GM18861 (cell line): ENCODE results near the gene PCK1.

Source experiments
- ATAC-seq: cut with Tn5 transposase; IDR thresholded peaks from one replicate; pipeline ENCODE4 v1.9.1; 2021; ENCODE audit not compliant: unreplicated experiment

The PCK1 gene

DNA sequence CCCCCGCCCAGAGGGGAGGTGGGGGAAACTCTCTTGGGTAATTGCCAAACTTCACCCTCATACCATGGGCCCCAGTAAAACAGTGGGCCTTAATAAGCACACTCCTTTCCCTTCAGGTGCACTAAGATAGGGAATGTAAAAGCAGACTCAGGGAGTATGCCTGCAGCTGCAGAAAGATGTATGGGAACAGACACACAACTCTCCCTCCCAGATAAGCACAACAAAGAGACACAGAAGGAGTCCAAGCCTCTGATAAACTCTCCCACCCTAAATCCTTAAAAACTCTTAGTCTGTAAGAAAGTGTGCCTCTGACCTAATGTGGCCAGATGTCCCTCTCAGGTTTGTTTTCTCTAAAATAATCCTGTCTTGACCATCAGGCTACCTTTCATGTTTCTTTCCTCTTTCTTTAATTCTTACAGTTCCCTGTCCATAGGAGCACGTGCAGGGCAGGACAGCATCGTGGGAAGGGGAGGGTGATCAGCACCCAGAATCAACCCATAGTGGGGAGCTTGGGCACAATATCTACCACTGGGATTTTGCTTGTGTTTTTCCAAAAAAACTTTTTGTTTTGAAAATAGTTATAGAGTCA lies 24.7 kb upstream of the PCK1 start:
- ATAC-seq: no peak

DNA sequence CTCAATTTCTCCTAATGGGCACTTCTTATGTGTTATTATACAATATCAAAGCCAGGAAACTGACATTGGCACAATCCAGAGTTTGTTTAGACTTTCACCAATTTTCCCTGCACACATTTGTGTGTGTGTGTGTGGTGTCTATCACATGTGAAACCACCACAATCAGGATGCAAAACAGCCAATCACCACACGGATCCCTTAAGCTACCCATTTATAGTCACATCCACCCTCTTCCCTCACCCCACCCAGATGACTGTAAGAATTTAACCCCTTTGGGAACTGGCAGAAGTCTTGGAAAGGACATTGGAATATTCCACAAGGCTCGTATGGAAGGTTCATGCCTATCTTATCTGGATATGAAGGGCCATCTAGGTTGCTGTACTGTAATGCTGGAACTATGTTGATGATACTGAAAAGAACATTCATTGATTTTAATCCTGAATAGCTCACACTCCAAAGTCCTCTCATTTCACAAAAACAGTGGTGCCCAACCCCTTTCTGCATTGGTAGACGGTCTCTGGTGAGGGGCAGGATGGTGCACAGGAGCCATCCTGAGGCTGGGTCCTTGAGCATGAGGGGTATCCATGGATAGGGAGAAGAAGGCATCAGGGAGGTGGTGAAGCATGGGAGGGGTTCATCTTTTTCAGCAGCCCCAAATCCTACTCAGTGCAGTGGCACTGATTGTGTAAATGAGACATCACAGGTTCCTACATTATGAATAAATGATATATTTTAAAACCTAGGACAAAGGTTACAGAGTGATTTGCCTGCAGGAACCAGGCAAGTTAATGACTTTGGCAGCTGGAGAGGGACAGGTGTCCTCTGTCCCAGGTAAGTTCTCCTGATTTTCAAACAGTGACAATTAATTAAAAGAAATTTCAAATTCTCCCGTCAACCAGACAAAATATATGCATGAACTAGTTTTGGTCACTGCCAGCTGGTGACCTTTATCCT lies 23.9 kb upstream of the PCK1 start:
- no peak for ATAC-seq

GRCh38 chr20:57537822-57538221 lies 23.1 kb upstream of the PCK1 start:
- ATAC-seq: no peak

DNA sequence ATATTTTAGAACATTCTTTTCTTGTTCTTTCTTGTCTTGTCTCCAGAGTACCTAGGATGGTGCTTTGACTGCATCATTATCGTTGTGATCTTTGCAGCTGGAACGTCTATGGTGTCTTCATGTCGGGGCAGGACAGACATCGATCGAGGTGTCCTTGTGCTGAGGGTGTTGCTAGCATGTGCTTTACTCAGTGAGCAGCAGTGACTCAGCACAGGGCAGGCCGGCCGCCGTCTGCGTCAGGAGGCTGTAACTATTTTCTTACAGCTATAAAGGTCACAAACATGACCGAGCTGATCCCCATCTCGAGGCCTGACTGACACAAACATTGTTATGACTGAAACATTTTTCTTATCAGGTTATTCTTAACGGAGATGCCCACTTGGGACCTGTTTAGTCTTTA lies 21.0 kb upstream of the PCK1 start:
- ATAC-seq: no peak

DNA sequence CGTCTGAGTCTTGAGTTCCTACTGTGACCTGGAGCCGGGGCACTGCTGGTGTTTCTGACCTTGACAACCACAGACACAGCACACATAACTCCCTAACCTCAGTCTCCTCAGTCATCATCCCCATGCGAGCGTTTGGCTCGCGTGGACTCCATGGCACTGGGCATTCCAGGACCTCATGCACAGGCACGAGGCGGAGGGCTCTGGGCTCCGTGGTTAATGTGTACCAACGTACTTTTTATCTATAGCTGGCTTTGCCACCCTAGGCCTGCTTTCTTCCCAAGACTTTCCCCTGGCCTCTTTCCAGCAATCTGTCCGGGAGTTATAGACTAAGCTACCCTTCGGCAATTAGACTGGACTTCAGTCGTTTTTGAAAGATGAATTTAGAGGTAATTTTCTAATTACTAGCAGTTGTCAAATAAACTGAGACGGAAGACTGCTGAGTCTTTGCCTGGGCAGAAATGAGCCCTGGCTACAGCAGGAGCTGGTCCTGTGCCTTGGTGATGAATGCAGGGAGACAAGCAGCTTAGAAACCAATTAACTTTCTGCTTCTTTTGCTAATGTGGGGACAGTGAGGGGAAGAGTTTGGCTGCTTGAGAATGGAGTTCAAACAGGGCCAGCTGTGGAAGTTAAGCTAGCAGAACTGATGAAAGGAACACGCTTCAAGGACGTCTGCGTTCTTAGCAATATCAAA lies 19.9 kb upstream of the PCK1 start:
- ATAC-seq: no peak

DNA sequence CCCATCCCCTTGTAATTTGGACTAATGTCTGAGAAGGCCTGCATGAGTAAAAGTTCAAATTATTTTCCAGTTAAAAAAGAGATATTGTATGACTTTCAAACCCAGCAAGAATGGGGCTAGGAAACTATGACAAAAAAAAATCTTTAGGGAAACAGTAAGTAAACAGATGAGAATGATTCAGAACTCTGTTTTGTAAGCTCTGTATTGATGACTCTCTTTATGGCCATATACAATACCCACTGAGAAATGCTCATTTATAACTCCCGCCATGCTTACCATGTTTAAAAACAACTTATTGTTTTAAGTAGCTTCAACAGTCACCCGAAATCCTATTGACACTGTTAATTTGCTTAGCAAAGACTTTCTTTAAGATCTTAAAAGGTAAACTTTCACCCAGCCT lies 17.2 kb upstream of the PCK1 start:
- ATAC-seq: no peak

DNA sequence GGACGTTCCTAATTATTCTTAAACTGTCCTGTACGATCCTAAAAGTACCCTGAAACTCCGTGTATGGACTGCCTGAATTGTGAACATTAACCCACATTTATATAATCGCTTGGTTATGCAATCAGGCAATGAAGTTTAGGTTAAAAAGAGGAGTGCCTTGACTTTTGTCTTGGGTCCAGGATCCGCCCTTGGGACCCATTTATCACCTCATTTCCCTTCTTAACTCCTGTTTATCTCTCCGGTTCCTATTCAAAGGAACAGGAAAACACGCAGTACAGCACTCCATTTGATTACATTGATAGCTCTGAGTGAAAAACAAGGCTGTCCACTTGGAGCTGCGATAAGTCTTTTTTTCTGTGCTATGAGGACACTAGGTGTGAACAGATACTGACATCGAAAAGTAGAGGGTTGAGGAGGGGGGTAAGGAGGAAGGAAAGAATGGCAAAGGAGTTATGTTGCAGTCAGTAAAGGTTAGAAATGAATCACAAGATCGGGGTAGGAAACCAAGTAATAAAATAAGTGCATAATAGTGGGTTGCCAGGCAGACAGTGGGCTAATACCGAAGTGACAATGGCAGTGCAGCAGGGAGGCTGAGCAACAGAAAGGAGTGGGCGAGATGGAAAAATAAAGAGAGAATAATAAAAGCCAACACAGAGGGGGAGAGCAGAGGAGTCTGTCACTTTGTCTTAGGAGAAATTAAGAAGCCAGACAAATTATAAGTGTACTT lies 15.9 kb upstream of the PCK1 start:
- ATAC-seq: no peak

- no peak for ATAC-seq
These were observed 14.8 kb upstream of the PCK1 start for GRCh38 chr20:57545927-57546662.

GRCh38 chr20:57546956-57547649 lies 13.8 kb upstream of the PCK1 start:
- ATAC-seq: no peak

DNA sequence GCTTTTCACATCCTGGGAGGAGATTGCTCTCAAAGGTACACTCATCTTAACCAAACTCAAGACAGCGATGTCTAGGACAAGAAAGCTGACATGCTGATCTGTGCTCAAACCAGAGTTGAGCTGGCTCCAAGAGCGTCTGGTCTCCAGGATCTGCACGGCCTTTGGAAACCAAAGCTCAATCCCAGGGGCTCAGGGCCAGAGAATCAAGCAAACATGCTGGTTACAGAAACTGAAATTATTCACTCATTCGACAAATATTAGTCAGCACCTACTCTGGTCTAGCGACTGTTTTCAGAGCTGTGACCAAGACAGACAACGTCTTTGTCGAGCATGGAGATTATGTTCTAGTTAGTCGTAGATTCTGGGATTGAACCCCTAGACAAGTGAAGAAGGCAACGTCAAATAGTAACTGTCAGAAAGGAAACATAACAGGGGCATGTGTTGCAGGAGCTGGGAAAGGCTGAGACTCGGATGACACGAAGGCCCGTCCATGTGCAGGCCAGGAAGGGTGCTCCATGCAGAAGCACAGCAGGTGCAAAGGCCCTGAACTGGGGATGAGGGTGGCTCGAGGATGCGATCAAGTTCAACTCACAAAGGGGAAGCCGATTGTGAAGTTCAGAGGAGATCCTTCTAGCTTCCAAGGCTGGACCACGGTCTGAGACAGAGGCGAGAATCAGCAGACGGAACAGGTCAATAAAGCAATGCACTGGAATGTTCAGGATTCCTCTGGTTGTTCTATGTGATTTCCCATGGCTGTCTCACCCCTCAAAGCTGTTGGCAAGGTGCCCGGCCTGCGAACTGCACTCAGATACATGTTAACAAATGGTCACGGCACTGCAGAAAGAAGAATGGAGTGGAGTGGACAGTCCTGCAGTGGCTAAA lies 12.5 kb upstream of the PCK1 start:
- ATAC-seq: no peak

DNA sequence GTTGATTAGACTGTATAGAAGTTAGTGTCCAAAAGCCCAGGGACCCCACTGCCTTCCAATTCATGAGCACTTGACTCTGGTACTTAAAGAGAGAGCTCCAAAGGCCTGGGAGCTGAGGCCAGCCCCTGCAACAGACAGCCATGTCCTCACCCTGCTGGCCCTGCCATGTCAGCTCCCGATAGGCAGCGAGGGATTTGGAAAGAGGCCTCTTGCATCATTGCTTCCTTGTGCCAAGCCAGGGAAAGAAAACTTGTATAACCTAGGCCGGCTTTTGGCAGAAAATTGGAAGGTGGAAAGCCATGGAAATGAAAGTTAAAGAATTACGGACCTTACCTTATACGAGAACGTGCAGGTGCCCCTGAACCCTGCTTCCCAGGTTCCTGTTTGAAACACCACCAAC lies 8.4 kb upstream of the PCK1 start:
- ATAC-seq: no peak

DNA sequence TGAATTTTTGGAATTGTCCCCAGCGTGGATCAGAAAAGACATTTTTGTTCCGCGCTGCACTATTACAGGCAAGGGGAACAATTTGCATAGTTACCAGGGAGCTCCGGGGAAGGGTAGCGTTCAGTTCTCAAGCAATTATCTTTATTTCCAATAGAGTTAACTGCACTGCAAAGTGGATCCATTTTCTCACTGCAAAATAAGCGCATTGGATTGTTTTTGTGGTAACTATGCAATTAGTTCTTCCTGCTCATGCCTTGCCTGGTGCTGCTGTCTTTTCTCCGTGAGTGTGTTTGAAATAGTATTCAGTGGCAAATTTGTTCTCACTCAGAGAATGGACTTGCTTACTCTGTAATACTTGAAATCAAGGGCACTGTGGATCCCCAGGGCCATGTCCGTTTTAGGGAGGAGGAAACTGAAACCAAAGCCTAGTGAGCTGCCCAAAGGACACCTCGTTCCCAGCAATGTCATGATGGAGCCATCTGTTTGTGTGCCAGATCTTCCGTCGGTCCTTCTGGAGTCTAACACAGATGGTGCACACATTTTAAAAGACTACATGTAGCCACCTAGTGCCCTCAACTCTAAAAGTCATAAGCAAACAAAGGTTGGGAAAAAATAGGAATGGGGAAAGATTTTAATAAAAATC lies 7.4 kb upstream of the PCK1 start:
- ATAC-seq: no peak

GRCh38 chr20:57555457-57556184 lies 5.3 kb upstream of the PCK1 start:
- no peak for ATAC-seq

DNA sequence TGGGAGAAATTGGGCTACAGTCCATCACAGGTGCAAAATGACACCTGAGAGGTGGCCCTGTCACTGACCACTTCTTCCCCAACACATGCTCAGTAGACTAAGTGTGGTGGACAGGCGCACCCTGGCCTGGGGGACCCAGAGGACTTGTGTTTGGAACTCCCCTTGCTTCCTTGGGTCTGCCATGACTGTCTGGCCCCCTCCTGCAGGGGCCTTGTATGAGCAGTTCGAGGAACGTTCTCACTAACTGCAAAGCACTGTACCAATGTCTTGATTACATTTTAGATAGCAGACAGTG lies 4.0 kb upstream of the PCK1 start:
- ATAC-seq: no peak

GRCh38 chr20:57557926-57558613 lies 2.8 kb upstream of the PCK1 start:
- ATAC-seq: no peak

GRCh38 chr20:57558614-57559288 lies 2.2 kb upstream of the PCK1 start:
- ATAC-seq: no peak

GRCh38 chr20:57559289-57559634 lies 1.6 kb upstream of the PCK1 start:
- ATAC-seq: no peak
